Astrocyte (in vitro differentiated cells and primary cell): Measurements from ENCODE around the gene KCNQ1.

Experiments used
- EZH2 ChIP-seq: IDR thresholded peaks from 2 replicates; pipeline ENCODE4 v1.6.1; 2012; ENCODE audit warnings: mild to moderate bottlenecking, low read length, inconsistent platforms; ENCODE audit not compliant: insufficient read depth
- TF ChIP-seq, protein P1 (sequence below): IDR thresholded peaks from 2 replicates; pipeline ENCODE4 v1.5.1; 2011; ENCODE audit warnings: low read depth, mild to moderate bottlenecking, inconsistent platforms, low read length, moderate library complexity; ENCODE audit not compliant: insufficient read depth

DNA sequence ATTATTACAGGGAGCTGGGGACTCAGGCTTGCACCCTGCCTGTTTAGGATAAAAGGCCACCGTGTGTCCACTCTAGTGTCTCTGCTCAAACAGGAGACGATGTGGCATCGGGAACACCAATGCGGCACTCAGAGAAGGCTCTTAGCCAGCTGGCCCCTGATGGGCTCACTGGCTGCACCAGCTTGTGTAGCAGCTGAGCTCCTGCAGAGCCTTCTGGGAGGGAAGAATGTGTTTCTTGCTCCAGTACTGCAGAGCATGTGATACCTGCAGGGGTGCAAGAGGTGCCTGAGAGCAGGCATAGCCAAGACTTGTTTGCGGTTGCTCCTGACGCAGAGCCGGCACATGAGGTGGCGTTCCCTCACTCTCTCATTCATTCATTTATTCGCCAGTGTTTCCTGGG is 299.4 kb downstream of the KCNQ1 start:
- no peak for TF ChIP-seq EZH2
- TF ChIP-seq, protein P1, sequence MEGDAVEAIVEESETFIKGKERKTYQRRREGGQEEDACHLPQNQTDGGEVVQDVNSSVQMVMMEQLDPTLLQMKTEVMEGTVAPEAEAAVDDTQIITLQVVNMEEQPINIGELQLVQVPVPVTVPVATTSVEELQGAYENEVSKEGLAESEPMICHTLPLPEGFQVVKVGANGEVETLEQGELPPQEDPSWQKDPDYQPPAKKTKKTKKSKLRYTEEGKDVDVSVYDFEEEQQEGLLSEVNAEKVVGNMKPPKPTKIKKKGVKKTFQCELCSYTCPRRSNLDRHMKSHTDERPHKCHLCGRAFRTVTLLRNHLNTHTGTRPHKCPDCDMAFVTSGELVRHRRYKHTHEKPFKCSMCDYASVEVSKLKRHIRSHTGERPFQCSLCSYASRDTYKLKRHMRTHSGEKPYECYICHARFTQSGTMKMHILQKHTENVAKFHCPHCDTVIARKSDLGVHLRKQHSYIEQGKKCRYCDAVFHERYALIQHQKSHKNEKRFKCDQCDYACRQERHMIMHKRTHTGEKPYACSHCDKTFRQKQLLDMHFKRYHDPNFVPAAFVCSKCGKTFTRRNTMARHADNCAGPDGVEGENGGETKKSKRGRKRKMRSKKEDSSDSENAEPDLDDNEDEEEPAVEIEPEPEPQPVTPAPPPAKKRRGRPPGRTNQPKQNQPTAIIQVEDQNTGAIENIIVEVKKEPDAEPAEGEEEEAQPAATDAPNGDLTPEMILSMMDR = no peak
